IMR-90 (cell line): ENCODE measurements around the gene CSTB. TPM values are rescaled to one million over a fixed set of nuclear protein-coding genes. Genes with fewer than 3 reads are reported as not detected.

Source experiments
- ATAC-seq: fragments of 200-7000 bp; cut with Tn5 transposase; 2 replicates; pipeline ENCODE4 v1.9.1; 2020; ENCODE audit warnings: low read depth, mild to moderate bottlenecking, moderate library complexity
- BruUV-seq: library from RNA; stranded (reverse); fragments of 400-500 nt; replicated peaks from 2 replicates; lab custom pipeline; 2021; lab: Mats Ljungman, UMichigan
- CTCF ChIA-PET: fragments of 300-600 bp; formaldehyde crosslinking; extraction: SDS; loops from one replicate; lab custom pipeline; 2021; ENCODE audit warnings: antibody characterized with exemption; lab: Yijun Ruan, JAX
- POLR2A ChIA-PET: fragments of 300-600 bp; sonication (Branson Sonifier 250); formaldehyde crosslinking; loops from one replicate; lab custom pipeline; 2022; ENCODE audit warnings: antibody characterized with exemption; ENCODE audit not compliant: unreplicated experiment; lab: Charles Lee
- DNase-seq: peaks from one replicate; pipeline ENCODE4 v3.0.0; 2013
- H2AFZ ChIP-seq: replicated peaks from 2 replicates; pipeline ENCODE3; 2013; ENCODE audit warnings: low read length, mild to moderate bottlenecking; ENCODE audit not compliant: poor library complexity
- H2AK5ac ChIP-seq: 2 replicates; pipeline ENCODE4 v1.6.1; 2013; ENCODE audit warnings: low read depth, low read length, inconsistent platforms
- H2AK9ac ChIP-seq: replicated peaks from 2 replicates; pipeline ENCODE3; 2013; ENCODE audit warnings: mild to moderate bottlenecking, low read depth, low read length, moderate library complexity; ENCODE audit not compliant: poor library complexity
- H2BK120ac ChIP-seq: 2 replicates; pipeline ENCODE4 v1.6.1; 2013; ENCODE audit warnings: low read depth, low read length, inconsistent platforms
- H2BK15ac ChIP-seq: 3 replicates; pipeline ENCODE4 v1.6.1; 2013; ENCODE audit warnings: low read depth, low read length, inconsistent platforms
- H2BK20ac ChIP-seq: 2 replicates; pipeline ENCODE4 v1.6.1; 2013; ENCODE audit warnings: low read depth, mild to moderate bottlenecking, inconsistent platforms, low read length, moderate library complexity
- H2BK5ac ChIP-seq: 2 replicates; pipeline ENCODE4 v1.6.1; 2013; ENCODE audit warnings: mild to moderate bottlenecking, low read depth, low read length, inconsistent platforms; ENCODE audit not compliant: poor library complexity, severe bottlenecking
- H3K14ac ChIP-seq: replicated peaks from 2 replicates; pipeline ENCODE4 v1.6.1; 2013; ENCODE audit warnings: low read depth, low read length, inconsistent platforms
- H3K18ac ChIP-seq: 2 replicates; pipeline ENCODE4 v1.6.1; 2013; ENCODE audit warnings: low read depth, low read length, control low read depth
- H3K23ac ChIP-seq: 2 replicates; pipeline ENCODE4 v1.6.1; 2013; ENCODE audit warnings: low read depth, low read length, inconsistent platforms
- H3K27ac ChIP-seq: 2 replicates; pipeline ENCODE4 v1.5.1; 2013; ENCODE audit warnings: mild to moderate bottlenecking, control low read depth, low read length; ENCODE audit not compliant: insufficient read depth
- H3K27me3 ChIP-seq: 2 replicates; pipeline ENCODE4 v1.6.1; 2013; ENCODE audit warnings: low read length; ENCODE audit not compliant: control insufficient read depth, insufficient read depth
- H3K36me3 ChIP-seq: 2 replicates; pipeline ENCODE4 v1.6.1; 2013; ENCODE audit warnings: low read length, mixed read lengths; ENCODE audit not compliant: control insufficient read depth, insufficient read depth
- H3K4ac ChIP-seq: 2 replicates; pipeline ENCODE4 v1.6.1; 2013; ENCODE audit warnings: low read depth, low read length, inconsistent platforms
- H3K4me1 ChIP-seq: 2 replicates; pipeline ENCODE4 v1.6.1; 2013; ENCODE audit warnings: low read length, mixed read lengths; ENCODE audit not compliant: control insufficient read depth, insufficient read depth
- H3K4me2 ChIP-seq: 2 replicates; pipeline ENCODE4 v1.6.1; 2013; ENCODE audit warnings: low read depth, mild to moderate bottlenecking, control low read depth, low read length, moderate library complexity
- H3K4me3 ChIP-seq: 2 replicates; pipeline ENCODE4 v1.5.1; 2013; ENCODE audit warnings: low read depth, mild to moderate bottlenecking, control low read depth, low read length, moderate library complexity; ENCODE audit not compliant: insufficient read depth
- H3K56ac ChIP-seq: 2 replicates; pipeline ENCODE4 v1.6.1; 2013; ENCODE audit warnings: low read length, inconsistent platforms; ENCODE audit not compliant: insufficient read depth; ENCODE audit errors: extremely low read depth
- H3K79me1 ChIP-seq, 2 experiments: 2 replicates each; pipeline ENCODE4 v1.6.1; 2013; ENCODE audit warnings: low read length in 2 of 2, inconsistent platforms in 1 of 2, low read depth in 1 of 2
- H3K9ac ChIP-seq: 2 replicates; pipeline ENCODE4 v1.6.1; 2013; ENCODE audit warnings: low read depth, low read length, control low read depth
- H3K9me1 ChIP-seq: 2 replicates; pipeline ENCODE4 v1.6.1; 2013; ENCODE audit warnings: low read length, inconsistent platforms; ENCODE audit not compliant: insufficient read depth
- H3K9me3 ChIP-seq: 2 replicates; pipeline ENCODE4 v1.6.1; 2013; ENCODE audit warnings: low read length; ENCODE audit not compliant: control insufficient read depth, insufficient read depth
- H4K20me1 ChIP-seq: 2 replicates; pipeline ENCODE4 v1.6.1; 2013; ENCODE audit warnings: low read length, inconsistent platforms; ENCODE audit not compliant: insufficient read depth
- H4K5ac ChIP-seq: 2 replicates; pipeline ENCODE4 v1.6.1; 2013; ENCODE audit warnings: mild to moderate bottlenecking, low read depth, low read length, control low read depth
- H4K8ac ChIP-seq, 2 experiments: 2 replicates each; pipeline ENCODE4 v1.6.1; 2013; ENCODE audit warnings: low read depth in 2 of 2, low read length in 2 of 2, control low read depth in 1 of 2, inconsistent platforms in 1 of 2
- H4K91ac ChIP-seq: 2 replicates; pipeline ENCODE4 v1.6.1; 2013; ENCODE audit warnings: low read depth, low read length, inconsistent platforms; ENCODE audit not compliant: insufficient read depth
- CTCF ChIP-seq: conservative IDR thresholded peaks from 2 replicates; pipeline ENCODE4 v1.5.1; 2012; ENCODE audit warnings: mild to moderate bottlenecking, low read depth, low read length, improper control_type of control experiment
- MAFK ChIP-seq: IDR thresholded peaks from 2 replicates; pipeline ENCODE4 v1.6.1; 2012; ENCODE audit warnings: low read depth, low read length, improper control_type of control experiment
- RCOR1 ChIP-seq: IDR thresholded peaks from 2 replicates; pipeline ENCODE4 v1.6.1; 2012; ENCODE audit warnings: mild to moderate bottlenecking, low read length, improper control_type of control experiment; ENCODE audit not compliant: insufficient replicate concordance
- WGBS, 2 experiments: methylation state at CpG; one replicate each; pipeline versions ENCODE4 v1.1.5 to v1.1.7; 2013; ENCODE audit warnings: missing lambda C conversion rate in 2 of 2; ENCODE audit not compliant: insufficient read length in 1 of 2; ENCODE audit errors: extremely low coverage in 2 of 2; 5-methylcytosine and 5-hydroxymethylcytosine counted together
- dilution Hi-C: fragments of 300-500 bp; cut with HindIII; formaldehyde crosslinking; loops from one replicate; pipeline ENCODE4 v1.14.3; 2018; ENCODE audit warnings: low sequenced_read_pairs; ENCODE audit not compliant: unreplicated experiment
- in situ Hi-C: fragments of 300-500 bp; cut with MboI; formaldehyde crosslinking; loops from 3 replicates; pipeline ENCODE4 v1.14.3; 2019; ENCODE audit warnings: low sequenced_read_pairs, inconsistent platforms, mixed read lengths
- intact Hi-C: fragments of 100-400 bp; cut with micrococcal nuclease; formaldehyde crosslinking; loops from 2 replicates; pipeline ENCODE4 v1.10.0; 2022
- polyA plus RNA-seq, 3 experiments: library from polyadenylated mRNA; depleted of rRNA; stranded (reverse); fragments of >200 nt; gene quantifications; 2 replicates each; pipeline ENCODE4 v1.2.3, GENCODE V29; 2012; ENCODE audit warnings: low replicate concordance in 1 of 3
- total RNA-seq: library from RNA; depleted of rRNA; stranded (reverse); fragments of >200 nt; gene quantifications from 2 replicates; pipeline ENCODE4 v1.2.3, GENCODE V29; 2012

The CSTB gene
- total and polyA plus RNA-seq, 2 of the 4 experiments (the other 2 are of a cell fraction): 6.1 to 71.7 TPM

- dilution Hi-C loops (no loop called here), in situ Hi-C loops (no loop called here), intact Hi-C loops (no loop called here)
- Histone ChIP-seq H2BK20ac (no peak overlapping the region), H2AFZ (no peak overlapping the region), H3K9me3 (no peaks in the 10 kb centered on the region), H3K56ac (no peak overlapping the region), H3K4me2 (no peak overlapping the region), H3K27me3 (no peaks in the 10 kb centered on the region), H2BK120ac (no peak overlapping the region), H3K9ac (no peak overlapping the region), H4K5ac (no peak overlapping the region), H3K23ac (no peak overlapping the region), H3K27ac (no peak overlapping the region), H3K36me3 (peaks cover 90% of the 10 kb centered on the region), H3K4me1 (no peaks in the 10 kb centered on the region), H4K20me1 (peaks cover 9% of the 10 kb centered on the region), H3K79me1 (peaks cover 12 to 22% of the 10 kb centered on the region in 2 experiments; a peak in 3 of 4 replicates), H3K4me3 (no peak overlapping the region), H2AK5ac (no peak overlapping the region), H2AK9ac (peak overlapping the region; percentile 5), H3K9me1 (no peaks in the 10 kb centered on the region), H3K14ac (no peak overlapping the region), H4K91ac (no peak overlapping the region), H2BK5ac (no peak overlapping the region), H3K18ac (no peak overlapping the region), H2BK15ac (no peak overlapping the region), H3K4ac (no peak overlapping the region), H4K8ac (no peak overlapping the region)
- no peak for TF ChIP-seq RCOR1
- TF ChIP-seq MAFK: no peak
- no peak for TF ChIP-seq CTCF
- no TSS peak for BruUV-seq
- no peak for ATAC-seq
- CTCF ChIA-PET: no interaction called here
- DNase-seq: no peak
- POLR2A ChIA-PET: no interaction called here
- WGBS, 2 experiments: 96% methylated on average over 19 of the region's 30 CpGs; no CpG with 5 or more reads in 1 of the 2 experiments
These were observed 22.0 kb upstream of the CSTB start for GRCh38 chr21:43797925-43798715.
